Activated naive CD4-positive, alpha-beta T cell treated with anti-CD3 and anti-CD28 coated beads for 36 hours (primary cell): Measurements from ENCODE around the gene ZNF354C. TPM values are rescaled to one million over a fixed set of nuclear protein-coding genes. Genes with fewer than 3 reads are reported as not detected.

Experiments used
- CTCF ChIA-PET: fragments of 350-600 bp; sonication (Branson Sonifier 250); formaldehyde crosslinking; loops from one replicate; lab custom pipeline; 2021; ENCODE audit warnings: antibody characterized with exemption; lab: Charles Lee
- DNase-seq: peaks from one replicate; pipeline ENCODE4 v3.0.0-alpha.2; 2020
- H3K27ac Mint-ChIP-seq: one replicate; pipeline ENCODE4 v1.8.0; 2021; ENCODE audit warnings: mild to moderate bottlenecking, mixed read lengths
- H3K27me3 Mint-ChIP-seq: one replicate; pipeline ENCODE4 v1.8.0; 2021; ENCODE audit warnings: low read depth, mixed read lengths
- H3K36me3 Mint-ChIP-seq: one replicate; pipeline ENCODE4 v1.8.0; 2021; ENCODE audit warnings: low read depth, mixed read lengths
- H3K4me1 Mint-ChIP-seq: one replicate; pipeline ENCODE4 v1.8.0; 2021; ENCODE audit warnings: low read depth, mixed read lengths
- H3K4me3 Mint-ChIP-seq: one replicate; pipeline ENCODE4 v1.8.0; 2021; ENCODE audit warnings: mild to moderate bottlenecking, moderate library complexity, mixed read lengths
- H3K9me3 Mint-ChIP-seq: one replicate; pipeline ENCODE4 v1.8.0; 2021; ENCODE audit warnings: mixed read lengths
- intact Hi-C: fragments of 100-400 bp; cut with micrococcal nuclease; formaldehyde crosslinking; loops from one replicate; pipeline ENCODE4 v1.15.1; 2023
- total RNA-seq, 2 experiments: library from RNA; stranded (reverse); gene quantifications; one replicate each; pipeline ENCODE4 v1.2.3, GENCODE V29; 2021

Gene ZNF354C
- total RNA-seq, 2 experiments from 2014 or later, result 5.8 to 6.1 TPM

- H3K27me3 Mint-ChIP-seq, result peaks cover 5% of the 10 kb centered on the region
- H3K4me1 Mint-ChIP-seq, result no peaks in the 10 kb centered on the region
- CTCF ChIA-PET, result no interaction called here
- no peaks in the 10 kb centered on the region for H3K9me3 Mint-ChIP-seq
- no peaks in the 10 kb centered on the region for H3K36me3 Mint-ChIP-seq
- no peak overlapping the region for H3K27ac Mint-ChIP-seq
- intact Hi-C loops, result no loop called here
- DNase-seq, result no peak
- H3K4me3 Mint-ChIP-seq, result no peak overlapping the region
Observed at GRCh38 chr5:179132586-179133355, 72.6 kb downstream of the ZNF354C start.

Other genes with a start within 250 kb of the ZNF354C start
- gene ZNF354B, start 200.4 kb upstream of the ZNF354C start, total RNA-seq, result 1 to 10 TPM; 8.6 to 8.9 TPM
- gene ZFP2, start 164.5 kb upstream of the ZNF354C start, total RNA-seq, result under 1 TPM; 0.17 to 0.26 TPM
- gene ZNF454, start 119.2 kb upstream of the ZNF354C start, total RNA-seq, result not detected
- gene GRM6, start 65.1 kb upstream of the ZNF354C start, total RNA-seq, result not detected
- 1 to 10 TPM; 1.8 to 2.0 TPM for gene ZNF879, start 36.6 kb upstream of the ZNF354C start, total RNA-seq